Measurements from ENCODE around the gene OSBPL5.
"Not testable (repeated sequence)": the region's sequence is repeated elsewhere in the genome, so short reads cannot be mapped to it uniquely, and the experiment has no call there.

Gene OSBPL5

GRCh38 chr11:3120071-3120792, 44.9 kb downstream of the OSBPL5 start:
- no peak for DNase-seq (ENCODE audit: low read depth)

GRCh38 chr11:3119141-3119821, 45.8 kb downstream of the OSBPL5 start:
- DNase-seq (ENCODE audit: low read depth): no peak

- no peak for DNase-seq (ENCODE audit: low read depth)
Observed at GRCh38 chr11:3115321-3115720, 49.8 kb downstream of the OSBPL5 start.

GRCh38 chr11:3113661-3114060, 51.4 kb downstream of the OSBPL5 start:
- not testable (repeated sequence) for DNase-seq (ENCODE audit: low read depth)

- no peak for DNase-seq (ENCODE audit: low read depth)
Observed at GRCh38 chr11:3111919-3112690, 53.0 kb downstream of the OSBPL5 start.

- DNase-seq (ENCODE audit: low read depth): no peak
Observed at GRCh38 chr11:3111466-3111865, 53.6 kb downstream of the OSBPL5 start.

- no peak for DNase-seq (ENCODE audit: low read depth)
Observed at GRCh38 chr11:3109921-3110706, 55.0 kb downstream of the OSBPL5 start.

- no peak for DNase-seq (ENCODE audit: low read depth)
Observed at GRCh38 chr11:3109434-3109833, 55.7 kb downstream of the OSBPL5 start.

- DNase-seq (ENCODE audit: low read depth): no peak
Observed at GRCh38 chr11:3108183-3108721, 56.9 kb downstream of the OSBPL5 start.

GRCh38 chr11:3107608-3108182, 57.4 kb downstream of the OSBPL5 start:
- no peak for DNase-seq (ENCODE audit: low read depth)

GRCh38 chr11:3106736-3107524, 58.2 kb downstream of the OSBPL5 start:
- no peak for DNase-seq (ENCODE audit: low read depth)

- DNase-seq (ENCODE audit: low read depth): no peak
Observed at GRCh38 chr11:3105791-3106735, 59.0 kb downstream of the OSBPL5 start.

- no peak for DNase-seq (ENCODE audit: low read depth)
Observed at GRCh38 chr11:3104961-3105790, 59.9 kb downstream of the OSBPL5 start.

GRCh38 chr11:3104051-3104714, 60.9 kb downstream of the OSBPL5 start:
- no peak for DNase-seq (ENCODE audit: low read depth)

- no peak for DNase-seq (ENCODE audit: low read depth)
Observed at GRCh38 chr11:3103076-3103475, 62.0 kb downstream of the OSBPL5 start.

GRCh38 chr11:3102641-3102921, 62.5 kb downstream of the OSBPL5 start:
- no peak for DNase-seq (ENCODE audit: low read depth)

- no peak for DNase-seq (ENCODE audit: low read depth)
Observed at GRCh38 chr11:3101921-3102640, 63.0 kb downstream of the OSBPL5 start.

- no peak for DNase-seq (ENCODE audit: low read depth)
Observed at GRCh38 chr11:3099178-3099577, 65.9 kb downstream of the OSBPL5 start.

Data from activated gamma-delta T cell treated with anti-CD3 and anti-CD28 coated beads, Interleukin-2, amount 50 U/mL, for 16 hours (primary cell).